Right lobe of liver (tissue), 6 donors: ENCODE results near the gene ADRM1. TPM values are rescaled to one million over a fixed set of nuclear protein-coding genes. Genes with fewer than 3 reads are reported as not detected.

Source experiments
- ATAC-seq, 4 donors: fragments of 200-7000 bp; cut with Tn5 transposase; one replicate each; pipeline ENCODE4 v1.9.1; 2020; ENCODE audit warnings: mild to moderate bottlenecking in 4 of 4, moderate library complexity in 4 of 4
- DNase-seq, 3 donors: peaks; one replicate each; pipeline ENCODE4 v3.0.0-alpha.2; 2020
- H3K27ac ChIP-seq, 3 donors: fragments of 200-600 bp; one replicate each; pipeline ENCODE4 v1.8.0; 2022
- H3K27me3 ChIP-seq, 2 donors: fragments of 200-600 bp; one replicate each; pipeline ENCODE4 v1.8.0; 2022
- H3K36me3 ChIP-seq, 4 donors: fragments of 200-600 bp; sonication (generic) in 1 of 4; one replicate each; pipeline versions ENCODE4 v1.5.1 to v1.8.0; 2017 to 2022; ENCODE audit warnings: control low read depth in 1 of 4
- H3K4me1 ChIP-seq, 4 donors: fragments of 200-600 bp; sonication (generic) in 1 of 4; one replicate each; pipeline versions ENCODE4 v1.5.1 to v1.8.0; 2017 to 2022; ENCODE audit warnings: control low read depth in 1 of 4
- H3K4me3 ChIP-seq, 3 donors: fragments of 200-600 bp; one replicate each; pipeline ENCODE4 v1.8.0; 2022
- H3K9me3 ChIP-seq, 4 donors: fragments of 200-600 bp; sonication (generic) in 1 of 4; one replicate each; pipeline versions ENCODE4 v1.5.1 to v1.8.0; 2017 to 2022; ENCODE audit warnings: control low read depth in 1 of 4
- POLR2A ChIP-seq: fragments of 450-650 bp; IDR thresholded peaks from one replicate; pipeline ENCODE4 v1.6.1; 2017; ENCODE audit warnings: antibody characterized with exemption, mild to moderate bottlenecking
- WGBS: methylation state at CpG from one replicate; pipeline ENCODE4 v1.1.6; 2018; ENCODE audit warnings: low coverage, low lambda C conversion rate; ENCODE audit not compliant: insufficient coverage; ENCODE audit errors: missing lambda C conversion rate; 5-methylcytosine and 5-hydroxymethylcytosine counted together
- intact Hi-C, 2 donors: fragments of 100-400 bp; cut with DNase I; formaldehyde crosslinking; loops; one replicate each; pipeline versions ENCODE4 v1.11.2 to v1.14.1; 2022
- total RNA-seq, 6 experiments: library from RNA; depleted of rRNA in 2 of 6; stranded (reverse); fragments of >200 nt in 2 of 6; fragmentation: NEBNext Ultra II Directional in 3 of 6; extraction: Animal tissue kit (Norgen Biotek cat#: 25700) in 3 of 6; gene quantifications; one replicate each; pipeline versions ENCODE4 v1.1.0 to v1.2.4, GENCODE V29; 2016 to 2023
- TF ChIP-seq, protein P1 (sequence below), 4 donors: fragments of 200-600 bp in 3 of 4; fragments of 450-650 bp in 1 of 4; IDR thresholded peaks; one replicate each; pipeline versions ENCODE4 v1.5.1 to v1.8.0; 2016 to 2022; ENCODE audit warnings: antibody characterized with exemption in 4 of 4, mild to moderate bottlenecking in 2 of 4
- donor health status: DM: no; HTN: yes; CAD: no.
- donor health status: DM: no; HTN: no; CAD: no.
- donor health status: DM: no; HTN: no; CAD: no.
- donor health status: DM: no; HTN: yes; CAD: no.
- donor health status: DM: no; HTN: yes; CAD: no.

The ADRM1 gene
- total RNA-seq, 6 experiments from 2014 or later, result 49.5 to 139 (median 55.7) TPM

- Histone ChIP-seq H3K27ac (no peak overlapping the region), H3K36me3 (peaks cover 0 to 19% (median 11%) of the 10 kb centered on the region in 4 donors), H3K4me3 (no peak overlapping the region), H3K9me3 (no peaks in the 10 kb centered on the region), H3K27me3 (no peaks in the 10 kb centered on the region), H3K4me1 (no peaks in the 10 kb centered on the region)
- WGBS, result 85% methylated on average over 7 of the region's 7 CpGs
- intact Hi-C loops, result no loop called here
- TF ChIP-seq POLR2A, result no peak
- TF ChIP-seq, protein P1, sequence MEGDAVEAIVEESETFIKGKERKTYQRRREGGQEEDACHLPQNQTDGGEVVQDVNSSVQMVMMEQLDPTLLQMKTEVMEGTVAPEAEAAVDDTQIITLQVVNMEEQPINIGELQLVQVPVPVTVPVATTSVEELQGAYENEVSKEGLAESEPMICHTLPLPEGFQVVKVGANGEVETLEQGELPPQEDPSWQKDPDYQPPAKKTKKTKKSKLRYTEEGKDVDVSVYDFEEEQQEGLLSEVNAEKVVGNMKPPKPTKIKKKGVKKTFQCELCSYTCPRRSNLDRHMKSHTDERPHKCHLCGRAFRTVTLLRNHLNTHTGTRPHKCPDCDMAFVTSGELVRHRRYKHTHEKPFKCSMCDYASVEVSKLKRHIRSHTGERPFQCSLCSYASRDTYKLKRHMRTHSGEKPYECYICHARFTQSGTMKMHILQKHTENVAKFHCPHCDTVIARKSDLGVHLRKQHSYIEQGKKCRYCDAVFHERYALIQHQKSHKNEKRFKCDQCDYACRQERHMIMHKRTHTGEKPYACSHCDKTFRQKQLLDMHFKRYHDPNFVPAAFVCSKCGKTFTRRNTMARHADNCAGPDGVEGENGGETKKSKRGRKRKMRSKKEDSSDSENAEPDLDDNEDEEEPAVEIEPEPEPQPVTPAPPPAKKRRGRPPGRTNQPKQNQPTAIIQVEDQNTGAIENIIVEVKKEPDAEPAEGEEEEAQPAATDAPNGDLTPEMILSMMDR (IDR thresholded peaks at IDR 0.05), result no peak
- DNase-seq, result no peak
- no peak for ATAC-seq
These were observed 34.4 kb upstream of the ADRM1 start for GRCh38 chr20:62268228-62268900.

GRCh38 chr20:62269378-62269777 is 33.4 kb upstream of the ADRM1 start:
- intact Hi-C loops, result no loop called here
- no peak overlapping the region for H3K27ac ChIP-seq
- no peaks in the 10 kb centered on the region for H3K27me3 ChIP-seq
- TF ChIP-seq POLR2A, result no peak
- TF ChIP-seq, protein P1 (IDR thresholded peaks at IDR 0.05), result no peak
- H3K9me3 ChIP-seq, result no peaks in the 10 kb centered on the region
- H3K36me3 ChIP-seq, result peaks cover 0 to 22% (median 12%) of the 10 kb centered on the region in 4 donors
- WGBS, result 65% methylated on average over 3 of the region's 14 CpGs
- DNase-seq (no peak), ATAC-seq (no peak)
- H3K4me3 ChIP-seq, result no peak overlapping the region
- H3K4me1 ChIP-seq, result no peaks in the 10 kb centered on the region

GRCh38 chr20:62269871-62270270 is 32.9 kb upstream of the ADRM1 start:
- Histone ChIP-seq H3K9me3 (no peaks in the 10 kb centered on the region), H3K4me1 (no peaks in the 10 kb centered on the region), H3K27ac (no peak overlapping the region), H3K4me3 (no peak overlapping the region), H3K36me3 (peaks cover 0 to 22% (median 12%) of the 10 kb centered on the region in 4 donors), H3K27me3 (no peaks in the 10 kb centered on the region)
- WGBS, result 83% methylated on average over 12 of the region's 17 CpGs
- no peak for DNase-seq
- no peak for TF ChIP-seq POLR2A
- TF ChIP-seq, protein P1 (IDR thresholded peaks at IDR 0.05), result no peak
- peak in 1 of 4 donors; percentile 13 for ATAC-seq
- intact Hi-C loops, result no loop called here

GRCh38 chr20:62272200-62272599 is 30.6 kb upstream of the ADRM1 start:
- Histone ChIP-seq H3K4me3 (no peak overlapping the region), H3K36me3 (peaks cover 0 to 22% (median 12%) of the 10 kb centered on the region in 4 donors), H3K27ac (no peak overlapping the region), H3K4me1 (no peaks in the 10 kb centered on the region), H3K9me3 (no peaks in the 10 kb centered on the region), H3K27me3 (no peaks in the 10 kb centered on the region)
- no peak for ATAC-seq
- TF ChIP-seq, protein P1 (IDR thresholded peaks at IDR 0.05), result no peak
- TF ChIP-seq POLR2A, result no peak
- no peak for DNase-seq
- WGBS, result no CpG with 5 or more reads among the region's 10 CpGs
- intact Hi-C loops, result no loop called here
